BLaER1 treated with 17β-estradiol and CSF1 and Interleukin-3, amounts not matched to agents 10 nM and 100 nM (cell line): ENCODE data around the gene CPO.
A peak's percentile ranks its signal among the peaks of the same experiment; 100 is the strongest.

Source experiments
- H3K27ac ChIP-seq, 11 experiments: shearing (Covaris generic); formaldehyde crosslinking; 2 replicates each; pipeline ENCODE4 v1.8.1; 2022
- H3K27me3 ChIP-seq, 11 experiments: shearing (Covaris generic); formaldehyde crosslinking; 2 replicates each; pipeline ENCODE4 v1.8.1; 2022
- H3K36me3 ChIP-seq, 11 experiments: shearing (Covaris generic); formaldehyde crosslinking; 2 replicates each; pipeline ENCODE4 v1.8.1; 2022
- H3K4me1 ChIP-seq, 10 experiments: shearing (Covaris generic); formaldehyde crosslinking; 2 replicates each; pipeline ENCODE4 v1.8.1; 2022
- H3K4me2 ChIP-seq, 11 experiments: shearing (Covaris generic); formaldehyde crosslinking; 2 replicates each; pipeline ENCODE4 v1.8.1; 2022
- H3K4me3 ChIP-seq, 10 experiments: shearing (Covaris generic); formaldehyde crosslinking; 2 replicates each; pipeline ENCODE4 v1.8.1; 2022
- H3K9ac ChIP-seq, 11 experiments: shearing (Covaris generic); formaldehyde crosslinking; 2 replicates each; pipeline ENCODE4 v1.8.1; 2022
- H3K9me3 ChIP-seq, 11 experiments: shearing (Covaris generic); formaldehyde crosslinking; replicated peaks in 1 of 11; 2 replicates each; pipeline ENCODE4 v1.8.1; 2022
- H4K20me1 ChIP-seq, 11 experiments: shearing (Covaris generic); formaldehyde crosslinking; 2 replicates each; pipeline ENCODE4 v1.8.1; 2022
- Cebpa-rat ChIP-seq, 11 experiments: shearing (Covaris generic); IDR thresholded peaks; 2 replicates each; pipeline ENCODE4 v1.8.1; 2022

CPO gene

DNA sequence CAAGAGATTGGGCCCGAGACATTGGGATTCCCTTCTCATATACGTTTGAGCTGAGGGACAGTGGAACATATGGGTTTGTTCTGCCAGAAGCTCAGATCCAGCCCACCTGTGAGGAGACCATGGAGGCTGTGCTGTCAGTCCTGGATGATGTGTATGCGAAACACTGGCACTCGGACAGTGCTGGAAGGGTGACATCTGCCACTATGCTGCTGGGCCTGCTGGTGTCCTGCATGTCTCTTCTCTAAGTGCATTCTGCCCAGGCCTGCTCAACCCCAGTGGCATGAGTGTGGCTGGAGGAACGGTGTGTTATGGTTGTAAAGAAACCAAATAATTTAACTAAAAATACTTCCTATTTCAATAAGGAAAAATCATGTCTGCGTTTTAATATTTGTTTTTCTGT, 29.9 kb downstream of the CPO start:
- Histone ChIP-seq H3K9me3 (no peaks in the 10 kb centered on the region), H3K27me3 (no peaks in the 10 kb centered on the region), H3K9ac (no peak overlapping the region), H3K27ac (no peak overlapping the region), H3K4me2 (no peak overlapping the region), H3K4me1 (peaks cover 0 to 21% (median 0%) of the 10 kb centered on the region in 10 experiments; a peak in 7 of 20 replicates), H3K4me3 (no peak overlapping the region), H3K36me3 (no peaks in the 10 kb centered on the region), H4K20me1 (no peaks in the 10 kb centered on the region)
- TF ChIP-seq Cebpa-rat (IDR thresholded peaks at IDR 0.05) = no peak

GRCh38 chr2:206970589-206971360, 31.5 kb downstream of the CPO start:
- H3K27ac ChIP-seq = peak overlapping the region in 1 of 11 experiments; percentile 20; a peak in 2 of 22 replicates
- H3K9ac ChIP-seq = no peak overlapping the region
- H3K36me3 ChIP-seq = no peaks in the 10 kb centered on the region
- no peak overlapping the region for H3K4me3 ChIP-seq
- TF ChIP-seq Cebpa-rat (IDR thresholded peaks at IDR 0.05) = no peak
- peak overlapping the region in 4 of 11 experiments; percentile 9 to 80 (median 62); a peak in 7 of 22 replicates for H3K4me2 ChIP-seq
- no peaks in the 10 kb centered on the region for H4K20me1 ChIP-seq
- no peaks in the 10 kb centered on the region for H3K27me3 ChIP-seq
- 0 out of 22 replicates have a peak, but pooled peaks cover 0 to 6% (median 0%) of the 10 kb centered on the region in 11 experiments for H3K9me3 ChIP-seq
- H3K4me1 ChIP-seq = peaks cover 0 to 21% (median 0%) of the 10 kb centered on the region in 10 experiments; a peak in 7 of 20 replicates

DNA sequence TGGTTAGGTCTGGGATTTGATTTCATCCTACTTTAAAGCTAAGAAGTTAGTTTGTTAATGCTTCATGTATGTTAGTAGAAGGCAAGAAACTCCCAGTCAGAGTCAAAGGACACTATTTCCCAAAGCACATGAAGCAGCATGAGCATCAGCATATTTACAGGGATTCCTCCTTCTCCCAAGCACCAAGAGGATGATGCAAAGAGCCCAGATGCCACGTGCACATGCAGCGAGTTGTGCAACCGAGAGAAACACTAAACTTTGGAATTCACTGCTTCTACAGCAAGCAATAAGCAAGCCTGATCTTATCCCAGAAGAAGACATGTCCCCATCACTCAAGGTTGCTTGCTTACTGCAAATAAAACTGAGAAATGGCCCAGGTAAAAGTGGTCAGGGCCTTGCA, 32.5 kb downstream of the CPO start:
- Histone ChIP-seq H3K4me3 (no peak overlapping the region), H3K4me1 (peaks cover 0 to 21% (median 0%) of the 10 kb centered on the region in 10 experiments; a peak in 7 of 20 replicates), H3K4me2 (peak overlapping the region in 3 of 11 experiments; percentile 48 to 80 (median 77); a peak in 5 of 22 replicates), H3K9me3 (0 out of 22 replicates have a peak, but pooled peaks cover 0 to 7% (median 0%) of the 10 kb centered on the region in 11 experiments), H3K36me3 (no peaks in the 10 kb centered on the region), H4K20me1 (no peaks in the 10 kb centered on the region), H3K9ac (no peak overlapping the region), H3K27ac (no peak overlapping the region), H3K27me3 (no peaks in the 10 kb centered on the region)
- TF ChIP-seq Cebpa-rat (IDR thresholded peaks at IDR 0.05) = 0 out of 22 replicates have a peak, but pooled peaks of 1 of the 11 experiments have one; percentile 16

- 0 out of 22 replicates have a peak, but pooled peaks cover 0 to 7% (median 0%) of the 10 kb centered on the region in 11 experiments for H3K9me3 ChIP-seq
- no peak overlapping the region for H3K4me2 ChIP-seq
- H3K27ac ChIP-seq = no peak overlapping the region
- peaks cover 0 to 21% (median 0%) of the 10 kb centered on the region in 10 experiments; a peak in 7 of 20 replicates for H3K4me1 ChIP-seq
- H3K36me3 ChIP-seq = no peaks in the 10 kb centered on the region
- H3K4me3 ChIP-seq = no peak overlapping the region
- no peak for TF ChIP-seq Cebpa-rat (IDR thresholded peaks at IDR 0.05)
- H3K27me3 ChIP-seq = no peaks in the 10 kb centered on the region
- H4K20me1 ChIP-seq = no peaks in the 10 kb centered on the region
- no peak overlapping the region for H3K9ac ChIP-seq
These were observed 35.2 kb downstream of the CPO start for GRCh38 chr2:206974551-206974950.

DNA sequence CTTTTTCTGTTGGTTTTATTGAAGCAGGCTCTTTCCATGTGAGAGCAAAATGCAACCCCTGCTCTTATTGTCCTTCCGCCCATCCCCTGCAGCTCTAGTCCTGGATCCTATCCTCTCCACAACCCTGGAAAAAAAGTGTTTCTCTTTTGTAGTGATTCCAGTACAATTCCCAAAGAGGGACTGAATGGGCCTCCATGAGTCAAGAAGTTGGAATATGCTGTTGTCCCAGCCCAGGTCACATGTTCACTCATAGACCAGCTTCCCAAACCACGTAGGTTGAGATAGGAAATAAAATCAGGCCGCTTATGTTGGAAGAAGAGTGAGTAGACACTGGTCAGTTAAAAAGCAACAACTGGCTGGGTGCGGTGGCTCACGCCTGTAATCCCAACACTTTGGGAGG, 39.4 kb downstream of the CPO start:
- TF ChIP-seq Cebpa-rat (IDR thresholded peaks at IDR 0.05) = no peak
- Histone ChIP-seq H3K27ac (no peak overlapping the region), H3K4me3 (no peak overlapping the region), H3K9ac (no peak overlapping the region), H3K9me3 (0 out of 22 replicates have a peak, but pooled peaks cover 0 to 7% (median 0%) of the 10 kb centered on the region in 11 experiments), H3K4me1 (peaks cover 0 to 20% (median 0%) of the 10 kb centered on the region in 10 experiments; a peak in 5 of 20 replicates), H3K4me2 (no peak overlapping the region), H3K27me3 (no peaks in the 10 kb centered on the region), H4K20me1 (no peaks in the 10 kb centered on the region), H3K36me3 (no peaks in the 10 kb centered on the region)

DNA sequence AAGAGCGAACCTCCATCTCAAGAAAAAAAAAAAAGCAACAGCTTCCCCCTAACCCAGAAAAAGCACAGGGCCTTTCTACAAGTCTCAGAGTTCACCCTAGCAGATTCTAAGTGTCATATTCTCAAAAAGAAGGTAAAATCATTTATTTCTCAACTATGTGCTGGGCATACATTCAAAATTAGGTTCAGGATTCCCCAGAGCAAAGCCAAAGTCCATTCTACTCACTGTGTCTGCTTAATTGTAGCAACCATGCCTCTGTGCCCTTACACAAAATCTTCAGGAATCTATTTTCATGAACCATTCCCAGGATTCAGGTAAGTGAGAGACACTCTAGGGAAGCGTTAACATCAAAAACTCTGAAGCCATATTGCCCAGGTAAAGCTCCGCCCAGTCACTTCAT, 40.0 kb downstream of the CPO start:
- Histone ChIP-seq H3K9me3 (0 out of 22 replicates have a peak, but pooled peaks cover 0 to 7% (median 0%) of the 10 kb centered on the region in 11 experiments), H3K36me3 (no peaks in the 10 kb centered on the region), H3K4me1 (peaks cover 0 to 26% (median 0%) of the 10 kb centered on the region in 10 experiments; a peak in 5 of 20 replicates), H3K9ac (no peak overlapping the region), H4K20me1 (no peaks in the 10 kb centered on the region), H3K4me2 (no peak overlapping the region), H3K27ac (no peak overlapping the region), H3K4me3 (no peak overlapping the region), H3K27me3 (no peaks in the 10 kb centered on the region)
- no peak for TF ChIP-seq Cebpa-rat (IDR thresholded peaks at IDR 0.05)

- H3K9me3 ChIP-seq = 0 out of 22 replicates have a peak, but pooled peaks cover 0 to 7% (median 0%) of the 10 kb centered on the region in 11 experiments
- peaks cover 0 to 32% (median 0%) of the 10 kb centered on the region in 10 experiments; a peak in 5 of 20 replicates for H3K4me1 ChIP-seq
- no peak overlapping the region for H3K27ac ChIP-seq
- no peaks in the 10 kb centered on the region for H3K36me3 ChIP-seq
- no peaks in the 10 kb centered on the region for H4K20me1 ChIP-seq
- H3K9ac ChIP-seq = no peak overlapping the region
- H3K4me2 ChIP-seq = no peak overlapping the region
- no peak for TF ChIP-seq Cebpa-rat (IDR thresholded peaks at IDR 0.05)
- no peaks in the 10 kb centered on the region for H3K27me3 ChIP-seq
- no peak overlapping the region for H3K4me3 ChIP-seq
These were observed 40.6 kb downstream of the CPO start for GRCh38 chr2:206979922-206980321.

- no peak overlapping the region for H3K9ac ChIP-seq
- H3K27ac ChIP-seq = no peak overlapping the region
- H3K9me3 ChIP-seq = 0 out of 22 replicates have a peak, but pooled peaks cover 0 to 5% (median 0%) of the 10 kb centered on the region in 11 experiments
- no peaks in the 10 kb centered on the region for H3K36me3 ChIP-seq
- H3K4me3 ChIP-seq = no peak overlapping the region
- peaks cover 0 to 35% (median 0%) of the 10 kb centered on the region in 10 experiments; a peak in 5 of 20 replicates for H3K4me1 ChIP-seq
- no peak for TF ChIP-seq Cebpa-rat (IDR thresholded peaks at IDR 0.05)
- H3K4me2 ChIP-seq = no peak overlapping the region
- no peaks in the 10 kb centered on the region for H3K27me3 ChIP-seq
- no peaks in the 10 kb centered on the region for H4K20me1 ChIP-seq
These were observed 41.1 kb downstream of the CPO start for GRCh38 chr2:206980413-206980812.

GRCh38 chr2:206981086-206981674, 41.9 kb downstream of the CPO start:
- H3K9me3 ChIP-seq = 0 out of 22 replicates have a peak, but pooled peaks cover 0 to 3% (median 0%) of the 10 kb centered on the region in 11 experiments
- TF ChIP-seq Cebpa-rat (IDR thresholded peaks at IDR 0.05) = no peak
- no peak overlapping the region for H3K4me3 ChIP-seq
- H3K27ac ChIP-seq = no peak overlapping the region
- no peaks in the 10 kb centered on the region for H3K36me3 ChIP-seq
- no peaks in the 10 kb centered on the region for H4K20me1 ChIP-seq
- H3K4me2 ChIP-seq = no peak overlapping the region
- H3K27me3 ChIP-seq = no peaks in the 10 kb centered on the region
- H3K4me1 ChIP-seq = peaks cover 0 to 35% (median 0%) of the 10 kb centered on the region in 10 experiments; a peak in 5 of 20 replicates
- H3K9ac ChIP-seq = no peak overlapping the region
